Measurements from ENCODE around the gene EVL.

EVL gene

DNA sequence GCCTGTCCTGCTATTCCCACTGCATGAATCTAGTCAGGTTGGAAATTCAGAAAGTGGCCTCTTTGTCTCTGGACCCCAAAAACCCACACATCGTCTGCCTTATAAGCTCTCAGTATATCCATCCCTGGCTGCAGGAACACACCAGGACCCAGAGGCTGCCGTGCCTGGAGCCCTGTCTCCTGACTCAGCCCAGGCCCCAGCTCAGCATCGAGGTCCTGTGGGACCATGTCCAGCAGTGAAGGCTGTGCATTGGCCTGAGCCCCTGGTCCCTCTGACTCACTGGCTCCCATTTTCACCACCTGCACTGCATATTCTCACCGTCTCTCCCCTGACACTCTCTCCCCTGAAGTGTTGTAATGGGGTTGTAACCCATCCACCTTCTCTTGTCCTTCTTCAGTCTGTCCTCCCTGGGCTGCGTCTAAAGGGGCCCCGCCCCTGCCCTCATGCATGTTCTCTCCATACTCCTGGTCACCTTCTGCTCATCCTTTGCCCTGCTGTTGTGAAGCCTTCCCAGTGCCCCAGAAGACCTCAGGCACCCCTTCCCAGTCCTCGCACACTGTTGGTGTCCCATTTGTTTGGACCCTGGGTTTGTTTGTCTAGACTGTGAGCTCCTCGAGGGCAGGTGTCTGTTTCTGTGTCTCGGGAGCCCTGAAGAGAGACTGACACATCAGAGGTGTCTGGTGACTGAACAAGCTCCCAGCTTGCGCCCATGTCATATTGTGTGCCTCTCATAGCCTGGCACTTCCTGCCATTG is 43.8 kb downstream of the EVL start:
- DNase-seq (ENCODE audit: low read depth in 2 of 2): no peak

DNA sequence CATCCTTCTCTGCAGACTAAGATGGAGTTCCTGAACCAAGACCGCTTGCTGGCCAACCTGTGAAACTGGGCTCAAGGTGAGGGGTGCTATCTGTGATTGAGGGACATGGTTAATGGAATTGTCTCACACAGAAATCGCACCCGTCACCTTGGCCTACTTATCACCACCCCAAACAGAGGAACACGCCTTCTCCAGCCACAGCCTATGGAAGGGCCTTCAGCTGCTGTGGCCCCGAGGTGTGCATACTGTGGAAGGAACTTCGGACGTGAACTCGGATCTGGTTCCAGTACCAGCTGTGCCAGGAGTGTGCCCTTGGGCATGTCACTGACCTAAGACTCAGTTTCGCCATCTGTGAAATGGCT is 44.4 kb downstream of the EVL start:
- no peak for DNase-seq (ENCODE audit: low read depth in 2 of 2)

DNA sequence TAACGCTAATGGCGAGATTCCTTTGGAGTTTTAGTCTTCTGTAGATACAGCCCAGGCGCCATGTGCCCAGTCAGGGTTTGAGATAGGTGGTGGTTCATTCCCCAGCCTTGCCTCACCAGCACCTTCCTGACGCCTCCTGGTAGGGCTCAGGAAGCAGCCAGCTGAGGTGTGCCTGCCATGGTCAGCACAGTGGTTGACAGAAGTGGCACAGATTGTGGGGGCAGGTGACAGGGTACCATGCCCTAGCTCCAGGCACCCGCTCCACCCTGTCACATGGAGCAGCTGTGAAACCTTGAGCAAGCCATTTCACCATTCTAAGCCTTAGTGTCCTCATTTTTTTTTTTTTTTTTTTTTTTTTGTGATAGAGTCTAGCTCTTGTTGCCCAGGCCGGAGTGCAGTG is 45.6 kb downstream of the EVL start:
- no peak for DNase-seq (ENCODE audit: low read depth in 2 of 2)

DNA sequence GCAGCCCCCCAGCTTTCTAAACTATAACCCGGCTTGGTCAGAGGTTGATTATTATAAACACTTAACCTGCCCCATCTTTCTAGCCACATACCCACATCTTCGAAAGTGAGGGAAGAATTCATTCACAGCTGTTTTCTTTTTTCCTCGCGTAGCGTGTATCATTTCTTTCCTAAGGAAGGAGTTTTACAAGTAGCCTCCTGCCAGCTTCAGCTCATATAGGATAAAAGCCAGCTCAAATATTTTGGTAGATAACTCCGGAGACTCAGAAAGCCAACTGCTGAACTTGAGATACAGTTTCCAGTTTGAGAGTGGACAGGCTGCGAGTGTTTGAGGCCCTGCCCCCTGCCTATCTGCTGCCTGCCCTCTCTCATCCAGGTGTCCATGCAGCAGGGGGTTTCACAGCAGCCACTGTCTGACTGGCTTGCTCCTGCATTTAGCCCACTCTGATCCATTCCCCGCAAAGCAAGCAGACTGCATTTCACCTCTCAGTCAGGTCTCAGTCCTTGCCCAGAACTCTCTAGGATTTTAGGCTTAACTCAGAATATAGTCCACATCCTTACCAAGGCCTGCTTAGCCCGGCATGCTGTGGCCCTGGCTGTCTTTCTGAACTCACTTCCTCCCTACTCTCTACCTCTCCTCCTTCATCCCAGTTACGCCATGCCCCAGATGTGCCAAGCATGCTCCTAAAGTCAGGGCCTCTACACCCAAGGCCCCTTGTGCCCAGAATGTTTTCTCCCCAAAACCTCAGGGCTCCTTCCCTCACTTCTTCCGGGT is 46.9 kb downstream of the EVL start:
- no peak for DNase-seq (ENCODE audit: low read depth in 2 of 2)

DNA sequence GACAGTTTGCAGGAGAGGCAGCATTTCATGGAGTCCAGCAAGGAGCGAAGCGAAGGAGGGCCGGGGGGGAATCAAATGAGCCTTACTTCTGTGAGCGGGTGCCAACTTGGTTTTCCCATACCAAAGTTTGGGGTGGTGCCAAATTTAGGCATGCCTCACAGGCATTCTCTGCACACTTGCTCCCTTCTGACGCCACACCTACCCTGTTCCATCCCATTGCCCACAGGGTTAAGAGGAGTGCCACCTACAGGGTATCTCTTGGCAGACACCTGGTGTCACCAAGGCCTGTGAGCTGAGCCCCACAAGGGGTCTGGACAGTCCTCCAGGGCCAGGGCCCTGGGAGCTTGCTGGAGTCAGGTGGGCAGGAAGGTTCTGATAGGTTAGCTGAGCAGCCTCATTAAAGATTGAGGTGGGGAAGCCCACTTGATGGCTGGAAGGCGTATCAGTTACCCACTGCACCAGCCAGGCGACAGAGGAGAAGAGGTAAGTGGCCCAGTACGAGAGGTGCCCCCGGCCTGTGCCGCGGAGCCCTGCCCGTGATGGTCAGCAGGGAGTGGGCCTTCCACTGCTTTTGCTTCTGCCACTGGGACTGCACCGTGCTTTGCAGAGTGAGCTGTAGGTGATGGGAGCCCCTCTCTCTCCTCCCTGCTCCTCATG is 49.0 kb downstream of the EVL start:
- no peak for DNase-seq (ENCODE audit: low read depth in 2 of 2)

DNA sequence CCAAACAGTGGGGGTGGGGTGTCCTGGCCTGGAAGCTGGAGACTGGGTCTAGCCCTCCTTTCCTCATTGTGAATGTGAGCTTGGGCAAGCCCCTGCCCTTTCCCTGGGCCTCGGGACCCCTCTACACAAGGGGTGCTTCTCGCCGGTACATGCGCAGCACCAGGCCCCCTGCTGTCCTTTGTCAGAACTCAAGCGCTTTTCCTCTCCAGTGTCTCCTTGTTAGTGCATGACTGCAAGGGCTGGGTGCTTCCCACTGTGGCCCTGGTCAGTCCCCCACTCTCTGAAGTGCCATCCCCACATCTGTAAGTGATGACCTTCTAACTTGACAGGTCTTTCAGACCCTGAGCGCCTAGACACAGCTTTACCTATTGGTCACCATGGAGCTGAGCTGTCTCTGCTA is 50.0 kb downstream of the EVL start:
- no peak for DNase-seq (ENCODE audit: low read depth in 2 of 2)

DNA sequence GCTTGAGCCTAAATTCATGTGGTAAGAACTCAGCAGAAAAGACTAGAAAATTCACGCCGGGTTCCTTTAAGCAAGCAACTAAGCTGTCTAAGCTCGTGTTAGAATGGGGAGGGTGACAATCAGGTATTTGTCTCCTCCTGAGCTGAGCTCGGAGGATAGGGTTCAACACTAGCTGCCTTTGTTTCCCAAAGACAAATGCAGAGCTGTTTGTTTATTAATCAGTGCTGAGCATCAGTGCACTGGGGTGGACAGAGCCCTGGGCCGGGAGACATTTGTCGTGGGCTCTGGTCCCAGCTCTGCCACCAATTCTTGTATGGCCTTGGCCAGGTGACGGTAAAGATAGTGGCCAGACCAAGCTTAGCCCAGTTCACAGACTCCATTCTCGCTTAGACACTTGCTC is 50.5 kb downstream of the EVL start:
- no peak for DNase-seq (ENCODE audit: low read depth in 2 of 2)

DNA sequence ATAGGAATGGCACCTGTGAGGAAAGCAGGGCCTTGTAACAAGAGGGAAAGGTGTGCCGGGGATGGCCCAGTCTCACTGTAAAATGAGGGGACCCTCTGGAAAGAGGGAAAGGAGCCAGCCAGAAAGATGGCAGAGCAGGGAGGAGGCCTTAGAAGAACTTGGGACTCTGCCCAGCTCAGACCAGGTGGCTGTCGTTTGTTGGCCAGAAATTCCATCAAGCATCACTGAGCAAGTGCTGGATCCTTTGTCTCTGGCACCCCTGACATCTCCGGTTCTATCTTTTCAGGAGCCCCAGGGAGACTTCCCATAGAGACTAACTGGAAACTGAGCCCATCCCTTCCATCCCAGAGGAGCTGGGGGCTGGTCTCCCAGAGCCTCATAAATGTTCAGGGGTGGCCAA is 50.9 kb downstream of the EVL start:
- no peak for DNase-seq (ENCODE audit: low read depth in 2 of 2)

DNA sequence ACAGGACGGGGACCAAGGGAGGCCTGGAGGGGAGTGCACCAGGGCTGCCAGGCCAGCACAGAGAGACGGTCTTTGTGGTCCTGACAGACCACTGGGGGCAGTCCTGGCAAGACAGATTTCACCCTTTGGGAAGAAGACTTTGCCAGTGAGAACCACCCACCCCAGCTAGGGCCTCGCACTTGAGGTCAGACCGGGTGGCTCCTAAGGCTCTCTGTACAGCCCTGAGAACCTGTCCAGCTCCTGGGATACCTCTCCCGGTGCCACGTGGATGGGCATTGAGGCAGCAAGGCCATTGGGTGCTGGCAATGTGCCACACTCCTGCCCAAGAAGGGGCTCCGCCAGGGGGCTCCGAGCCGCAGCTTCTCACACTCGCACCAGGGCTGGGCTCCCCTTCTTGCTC is 51.8 kb downstream of the EVL start:
- no peak for DNase-seq (ENCODE audit: low read depth in 2 of 2)

DNA sequence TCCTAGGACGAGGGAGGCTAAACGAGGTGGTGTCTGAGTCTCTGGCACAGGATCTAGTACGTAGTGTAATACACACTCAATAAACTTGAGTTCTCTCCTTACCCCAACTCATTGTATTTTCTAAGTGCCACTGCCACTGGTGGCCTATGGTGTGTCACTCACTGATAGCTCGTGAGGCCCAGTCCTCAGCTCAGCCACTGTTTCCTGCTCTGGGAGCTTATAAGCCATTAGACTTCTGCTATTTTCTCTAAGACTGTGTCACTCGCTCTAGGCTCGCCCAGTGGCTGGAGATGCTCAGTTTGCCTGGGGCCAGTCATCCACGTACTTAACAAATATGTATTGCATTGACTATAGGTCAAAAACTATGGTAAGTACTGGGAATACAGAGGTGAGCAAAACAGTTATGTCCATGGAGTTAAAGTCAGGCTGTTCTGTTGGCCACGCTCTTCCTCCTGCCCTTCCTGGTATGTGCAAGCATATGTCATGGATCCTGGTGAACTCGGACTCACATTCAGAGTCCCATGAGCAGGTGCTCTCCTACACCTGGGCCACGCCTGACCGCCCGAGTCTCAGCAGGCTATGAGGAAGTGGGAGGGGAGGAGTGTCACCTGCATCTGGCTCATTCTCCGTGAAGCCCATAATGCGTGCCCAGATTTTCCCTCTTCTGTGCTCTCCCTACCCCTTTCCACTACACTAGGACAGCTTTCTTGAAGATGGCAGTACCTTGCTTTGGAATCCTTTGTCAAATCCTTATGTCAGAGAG is 52.6 kb downstream of the EVL start:
- no peak for DNase-seq (ENCODE audit: low read depth in 2 of 2)

DNA sequence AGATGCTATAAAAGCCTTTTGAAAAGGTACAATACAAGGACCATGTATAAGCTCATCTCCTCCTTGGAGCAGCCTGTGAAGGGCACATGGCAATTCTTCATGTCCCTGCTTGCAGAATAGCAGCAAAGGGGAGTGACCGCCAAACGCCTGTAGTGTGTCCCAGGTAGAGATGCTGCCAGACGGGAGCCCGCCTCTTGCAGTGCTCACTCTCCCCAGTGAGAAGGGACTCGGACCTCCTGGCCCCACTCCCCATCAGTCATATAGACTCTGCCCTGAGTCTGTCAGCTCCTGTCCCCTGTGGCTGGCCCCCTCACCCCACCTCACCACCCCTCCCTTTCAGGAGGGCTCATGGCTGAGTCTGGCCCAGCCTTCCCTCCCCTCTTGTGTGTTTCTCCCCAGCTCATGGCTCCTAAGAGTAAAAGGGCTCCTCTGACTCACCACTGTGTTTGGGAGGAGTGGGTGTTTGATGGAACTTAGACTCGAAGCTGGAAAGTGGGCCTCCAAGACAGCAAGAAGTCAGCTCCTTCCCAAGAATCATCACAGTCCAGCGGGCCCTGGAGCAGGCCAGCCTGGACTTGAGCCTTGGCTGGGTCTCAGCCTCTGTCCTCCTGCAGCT is 53.3 kb downstream of the EVL start:
- no peak for DNase-seq (ENCODE audit: low read depth in 2 of 2)

DNA sequence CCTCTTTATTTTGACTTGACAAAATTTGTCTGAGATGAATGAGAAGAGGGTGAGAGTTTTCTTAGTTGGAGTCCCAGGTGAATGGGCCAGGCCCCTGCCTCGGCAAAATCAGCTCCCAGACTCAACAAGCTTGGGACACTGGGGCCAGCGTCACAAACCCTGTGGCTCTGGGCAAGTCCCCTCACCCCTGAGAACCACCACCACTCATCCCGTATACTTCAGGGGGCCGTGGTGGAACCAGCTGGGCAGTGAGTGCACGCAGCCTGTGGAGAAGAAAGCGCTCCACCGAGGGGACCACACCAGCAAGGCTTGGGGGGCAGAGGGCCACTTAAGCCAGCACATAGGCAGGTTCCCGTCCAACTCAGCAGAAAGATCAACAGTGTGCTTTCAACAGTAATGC is 54.0 kb downstream of the EVL start:
- DNase-seq (ENCODE audit: low read depth in 2 of 2): no peak

DNA sequence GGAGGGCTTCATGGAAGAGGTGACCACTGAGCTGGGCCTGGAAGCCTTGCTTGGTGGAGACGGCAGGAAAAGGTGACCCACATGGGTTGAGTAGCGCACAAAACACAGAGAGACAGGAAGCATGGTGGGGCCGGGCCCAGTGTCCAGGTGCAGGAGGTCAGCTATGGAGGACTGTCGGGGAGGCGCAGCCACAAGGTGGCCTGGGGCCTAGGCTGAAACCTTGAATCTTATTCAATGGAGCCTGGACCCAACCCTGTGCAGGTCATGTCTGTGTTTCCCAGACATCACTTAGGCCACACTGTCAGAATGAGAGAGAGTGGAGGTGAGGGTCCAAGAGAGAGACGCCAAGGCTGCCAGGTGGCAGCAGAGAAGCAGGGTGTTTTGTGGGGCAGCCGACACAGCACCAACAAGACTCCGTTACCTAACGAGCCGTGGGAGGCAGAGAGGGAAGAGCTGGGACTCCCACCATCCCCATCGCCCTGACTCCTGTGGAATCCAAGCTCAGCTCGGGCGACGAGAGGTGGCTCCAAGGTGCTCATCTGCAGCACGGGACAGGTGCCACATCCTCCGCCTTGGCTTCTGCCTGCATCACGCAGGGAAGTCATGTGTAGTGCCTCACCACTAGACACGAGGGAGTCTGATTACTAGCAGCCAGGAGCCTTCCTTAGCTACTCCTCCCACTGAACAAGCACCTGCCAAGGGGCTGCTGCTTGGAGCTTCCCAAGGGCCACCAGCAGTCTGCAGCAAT is 55.5 kb downstream of the EVL start:
- DNase-seq (ENCODE audit: low read depth in 2 of 2): no peak

DNA sequence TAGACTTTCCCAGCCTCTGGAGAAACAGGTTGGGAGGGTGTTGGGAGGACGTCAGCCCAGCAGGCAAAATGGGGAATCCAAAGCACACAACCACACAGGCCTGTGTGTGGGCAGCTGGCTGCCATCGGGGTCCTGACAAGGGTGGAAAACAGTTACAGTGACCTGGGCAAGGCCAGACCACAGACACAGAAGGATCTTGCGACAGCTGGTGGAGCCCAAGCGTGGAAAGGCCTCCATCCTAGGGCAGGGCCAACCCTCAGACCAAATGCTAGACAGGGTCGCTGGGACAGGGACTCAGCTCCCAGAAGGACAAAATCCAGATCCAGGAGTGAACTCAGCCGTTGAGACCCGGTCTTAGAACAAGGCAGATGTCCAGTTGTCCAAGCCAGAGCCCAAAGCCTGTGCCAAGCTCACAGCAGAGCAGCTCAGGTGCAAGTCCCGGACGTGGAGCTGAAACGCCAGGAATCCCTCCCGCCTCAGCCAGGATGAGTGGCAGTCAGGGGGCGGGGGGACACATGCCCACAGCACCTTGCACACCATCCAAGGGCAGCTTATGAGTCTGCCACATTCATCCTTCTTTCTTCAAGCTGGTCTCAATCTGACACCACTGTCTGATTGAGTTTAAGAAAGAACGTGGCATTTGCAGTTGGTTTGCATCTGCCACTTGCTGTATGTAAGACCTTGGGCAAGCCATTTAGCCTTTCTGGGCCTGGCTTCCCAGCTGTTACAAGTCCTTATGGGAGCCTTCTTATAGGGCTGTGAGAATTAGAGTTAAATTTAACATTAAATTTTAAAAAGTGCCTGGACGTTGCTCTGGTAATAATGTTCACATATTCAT is 56.6 kb downstream of the EVL start:
- DNase-seq (ENCODE audit: low read depth in 2 of 2): no peak

DNA sequence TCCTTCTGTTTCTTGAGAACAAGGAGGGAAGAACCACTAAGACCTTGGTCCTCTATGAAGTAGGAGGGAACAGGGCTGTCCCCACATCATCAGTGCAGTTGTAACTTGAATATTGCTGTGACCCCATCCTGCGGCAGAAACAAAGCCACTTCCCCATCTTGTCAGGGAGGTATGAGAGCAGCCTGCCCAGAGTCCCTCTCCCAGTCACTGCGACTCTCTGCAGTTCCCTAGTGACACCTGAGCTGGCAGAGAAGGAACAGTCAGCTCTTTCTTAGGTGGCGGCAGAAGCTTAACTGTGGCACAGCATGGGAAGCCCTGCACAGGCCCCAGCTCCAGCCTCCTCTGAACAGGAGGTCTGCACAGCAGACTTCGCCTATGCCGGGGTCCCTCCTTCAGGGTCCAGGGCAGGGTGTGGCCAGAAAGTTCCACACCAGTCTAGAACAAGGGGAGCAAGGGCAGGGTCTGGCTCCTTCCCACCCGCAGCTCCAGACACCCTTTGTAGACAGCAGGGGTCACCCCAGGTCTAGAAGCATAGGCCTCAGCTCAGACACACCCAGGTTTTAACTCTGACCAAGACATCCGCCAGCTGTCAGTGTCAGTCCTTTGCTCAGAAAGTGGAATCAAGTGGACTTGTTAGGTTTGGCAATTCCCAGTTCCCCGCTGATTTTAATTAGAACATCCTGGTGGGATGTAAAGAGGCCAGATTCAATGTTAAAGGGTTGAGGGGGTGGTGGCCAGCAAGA is 57.4 kb downstream of the EVL start:
- DNase-seq (ENCODE audit: low read depth in 2 of 2): no peak

DNA sequence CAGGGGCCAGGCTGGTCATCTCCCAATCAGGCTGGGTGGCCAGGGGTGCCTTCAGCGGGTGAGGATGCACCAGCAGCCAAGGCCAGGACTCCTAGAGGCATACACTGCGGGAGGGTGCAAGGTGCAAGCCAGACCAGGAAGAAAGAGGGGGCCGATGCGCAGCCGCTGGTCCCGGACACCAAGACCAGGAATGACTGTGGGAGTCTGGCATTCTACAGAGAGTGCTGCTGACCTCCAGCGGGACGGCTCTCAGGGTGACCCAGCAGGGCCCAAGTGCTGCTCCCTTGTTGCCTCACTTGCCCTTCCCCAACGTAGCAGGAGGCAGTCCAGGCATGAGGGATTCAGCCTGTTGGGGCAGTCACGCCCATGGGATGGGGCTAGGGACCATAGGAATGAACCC is 58.4 kb downstream of the EVL start:
- DNase-seq (ENCODE audit: low read depth in 2 of 2): no peak

DNA sequence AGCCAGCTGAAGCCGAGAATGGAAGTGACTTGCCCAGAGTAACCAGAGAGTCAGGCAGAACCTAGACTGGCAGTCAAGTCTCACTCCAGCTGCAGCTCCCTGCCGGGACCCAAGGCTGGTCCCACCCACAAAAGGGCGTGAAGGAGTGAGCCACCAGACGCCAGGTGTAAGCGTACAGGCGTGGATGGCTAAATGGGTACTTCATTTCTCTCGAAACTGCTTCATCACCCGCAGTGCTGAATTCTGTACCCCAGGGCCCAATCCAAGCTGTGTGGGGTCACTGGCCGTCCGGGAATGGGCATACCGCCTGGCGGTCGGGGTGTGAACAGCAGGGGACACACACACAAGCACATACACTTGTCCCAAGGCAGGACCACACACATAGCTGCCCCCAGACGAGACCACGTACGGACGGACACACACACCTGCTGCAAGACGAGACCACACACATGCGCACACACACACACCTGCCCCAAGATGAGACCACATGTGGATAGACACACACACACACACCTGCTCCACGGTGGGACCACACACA is 59.4 kb downstream of the EVL start:
- no peak for DNase-seq (ENCODE audit: low read depth in 2 of 2)

DNA sequence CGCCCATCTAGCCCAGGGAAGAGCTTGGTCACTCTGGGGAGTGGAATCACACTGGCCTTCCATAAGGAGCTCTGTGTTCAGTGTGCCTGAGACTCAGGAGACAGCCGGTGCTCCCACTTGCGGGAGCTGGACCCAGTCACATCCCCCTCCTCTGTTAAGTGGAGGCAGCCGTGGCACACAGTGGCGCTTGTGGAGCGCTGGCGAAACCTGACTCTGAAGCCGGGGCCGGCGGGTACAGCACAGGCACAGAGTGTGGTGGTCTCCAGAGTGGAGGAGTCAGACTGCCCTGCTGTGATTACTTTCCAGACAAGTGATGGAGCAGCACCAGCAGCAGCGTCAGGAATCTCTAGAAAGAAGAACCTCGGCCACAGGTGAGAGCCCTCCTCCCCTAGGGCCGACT is 61.2 kb downstream of the EVL start:
- DNase-seq (ENCODE audit: low read depth in 2 of 2): no peak

DNA sequence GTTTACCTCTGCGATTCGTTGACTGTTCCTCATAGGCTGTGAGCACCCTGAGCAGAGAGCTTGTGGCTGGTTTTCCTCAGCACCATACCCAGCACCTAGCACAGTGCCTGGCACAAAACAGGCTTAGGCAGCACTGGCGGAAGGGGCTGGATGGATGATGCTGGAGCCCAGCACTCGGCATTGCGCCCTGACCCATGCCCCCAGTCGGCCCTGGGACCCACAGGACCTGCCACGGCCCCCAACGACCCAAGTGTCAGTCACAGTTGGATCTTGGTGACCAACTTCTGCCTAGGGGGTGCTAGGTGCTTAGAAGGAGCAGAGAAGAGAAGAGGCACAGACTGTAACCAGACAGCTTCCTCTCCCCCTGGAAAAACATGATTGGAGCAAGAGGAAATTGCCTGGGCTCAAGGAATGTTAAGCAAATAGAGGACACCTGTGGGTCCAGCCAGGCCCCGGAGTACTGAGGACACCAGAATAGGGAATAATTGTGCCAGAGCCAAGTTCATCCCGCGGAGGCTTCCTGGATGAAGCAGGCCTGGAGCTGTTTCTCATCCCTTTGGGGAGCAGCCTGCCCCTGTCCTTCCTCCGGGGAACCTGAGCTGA is 62.7 kb downstream of the EVL start:
- no peak for DNase-seq (ENCODE audit: low read depth in 2 of 2)
